SK-N-MC (cell line): ENCODE data around the gene DIAPH2.

Source experiments
- EZH2 ChIP-seq: fragments of 200-600 bp; sonication (generic); IDR thresholded peaks from one replicate; pipeline ENCODE4 v1.6.1; 2017; ENCODE audit warnings: antibody characterized with exemption
- FOXP2 ChIP-seq: optimal IDR thresholded peaks from 2 replicates; pipeline ENCODE3; 2011; ENCODE audit warnings: mild to moderate bottlenecking, moderate library complexity; ENCODE audit not compliant: insufficient read depth; ENCODE audit errors: extremely low read length, control extremely low read depth
- POLR2AphosphoS5 ChIP-seq: IDR thresholded peaks from 2 replicates; pipeline ENCODE4 v1.6.1; 2012; ENCODE audit warnings: mild to moderate bottlenecking, low read depth, low read length, borderline replicate concordance

DNA sequence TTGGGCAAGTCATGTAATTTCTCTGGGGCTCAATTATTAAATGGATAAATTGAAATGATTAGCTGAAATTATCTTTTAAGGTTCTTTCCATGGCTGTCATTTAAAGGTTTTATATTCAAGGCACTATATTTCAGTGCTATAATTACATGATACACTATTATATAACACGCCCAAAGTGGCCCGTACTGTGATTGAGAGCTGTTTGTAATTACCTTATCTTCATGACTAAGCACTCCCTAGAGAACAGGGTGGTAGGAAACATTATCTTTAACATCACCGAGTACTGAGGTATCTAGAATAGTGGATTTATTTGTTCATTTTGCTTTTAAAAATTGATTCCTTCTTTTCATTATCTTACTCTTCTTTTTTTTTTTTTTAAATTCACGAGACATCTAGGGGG, 79.0 kb downstream of the DIAPH2 start:
- TF ChIP-seq POLR2AphosphoS5, result no peak
- TF ChIP-seq EZH2, result no peak
- TF ChIP-seq FOXP2, result no peak
